HepG2 (cell line): ENCODE results near the gene DLEC1. TPM values are rescaled to one million over a fixed set of nuclear protein-coding genes. Genes with fewer than 3 reads are reported as not detected.

Experiments used
- AHR ChIP-seq: IDR thresholded peaks from 2 replicates; pipeline ENCODE4 v1.6.1; 2018; ENCODE audit warnings: missing genetic modification reagents, missing compliant biosample characterization
- BRD4 ChIP-seq: sonication (generic); formaldehyde crosslinking; IDR thresholded peaks from 2 replicates; pipeline ENCODE4 v1.4.0; 2020; ENCODE audit warnings: missing genetic modification reagents
- ETV5 ChIP-seq: IDR thresholded peaks from 2 replicates; pipeline ENCODE4 v1.6.1; 2018; ENCODE audit warnings: missing biosample characterization, missing genetic modification reagents, inconsistent platforms, borderline replicate concordance
- ETV6 ChIP-seq: sonication (generic); formaldehyde crosslinking; conservative IDR thresholded peaks from 2 replicates; pipeline ENCODE4 v1.4.0; 2020; ENCODE audit warnings: missing genetic modification reagents
- GATAD2A ChIP-seq: IDR thresholded peaks from 2 replicates; pipeline ENCODE4 v1.6.1; 2016
- KAT2B ChIP-seq: fragments of 150-350 bp; IDR thresholded peaks from 2 replicates; pipeline ENCODE4 v1.6.1; 2014; ENCODE audit warnings: low read depth, low read length, borderline replicate concordance
- MAZ ChIP-seq, 2 experiments: sonication (generic) in 1 of 2; formaldehyde crosslinking in 1 of 2; IDR thresholded peaks; 2 replicates each; pipeline versions ENCODE4 v1.5.0 to v1.6.1; 2012 to 2020; ENCODE audit warnings: low read depth in 2 of 2, mild to moderate bottlenecking in 2 of 2, borderline replicate concordance in 1 of 2, improper control_type of control experiment in 1 of 2, low read length in 1 of 2, missing genetic modification reagents in 1 of 2, moderate library complexity in 1 of 2
- MED8 ChIP-seq: sonication (generic); formaldehyde crosslinking; IDR thresholded peaks from 2 replicates; pipeline ENCODE4 v1.8.1; 2023; ENCODE audit warnings: mild to moderate bottlenecking, missing genetic modification reagents; ENCODE audit not compliant: insufficient replicate concordance
- NCOA2 ChIP-seq: sonication (generic); formaldehyde crosslinking; IDR thresholded peaks from 2 replicates; pipeline ENCODE4 v1.8.0; 2022; ENCODE audit warnings: inconsistent platforms
- NFATC3 ChIP-seq: sonication (generic); formaldehyde crosslinking; IDR thresholded peaks from 2 replicates; pipeline ENCODE4 v1.5.1; 2020; ENCODE audit warnings: mild to moderate bottlenecking, missing genetic modification reagents
- PREB ChIP-seq: sonication (generic); formaldehyde crosslinking; IDR thresholded peaks from 2 replicates; pipeline ENCODE4 v1.4.0; 2020; ENCODE audit warnings: missing genetic modification reagents
- SOX6 ChIP-seq, 2 experiments: fragments of 450-650 bp in 1 of 2; sonication (generic) in 1 of 2; formaldehyde crosslinking in 1 of 2; IDR thresholded peaks; 2 replicates each; pipeline versions ENCODE4 v1.4.0 to v1.6.1; 2017 to 2020; ENCODE audit warnings: antibody characterized with exemption in 1 of 2, mild to moderate bottlenecking in 1 of 2, missing genetic modification reagents in 1 of 2
- ZBTB3 ChIP-seq: sonication (generic); formaldehyde crosslinking; IDR thresholded peaks from 2 replicates; pipeline ENCODE4 v1.4.0; 2020; ENCODE audit warnings: low read depth, mild to moderate bottlenecking, moderate library complexity, missing genetic modification reagents, borderline replicate concordance
- ZBTB7B ChIP-seq: sonication (generic); formaldehyde crosslinking; IDR thresholded peaks from 2 replicates; pipeline ENCODE4 v1.4.0; 2020; ENCODE audit warnings: missing genetic modification reagents
- ZHX1 ChIP-seq: sonication (generic); formaldehyde crosslinking; IDR thresholded peaks from 2 replicates; pipeline ENCODE4 v1.8.1; 2022; ENCODE audit warnings: low read depth, mild to moderate bottlenecking, missing genetic modification reagents
- ZNF296 ChIP-seq: sonication (generic); formaldehyde crosslinking; conservative IDR thresholded peaks from 2 replicates; pipeline ENCODE4 v1.5.0; 2020; ENCODE audit warnings: mild to moderate bottlenecking, missing genetic modification reagents
- ZNF414 ChIP-seq: sonication (generic); formaldehyde crosslinking; IDR thresholded peaks from 2 replicates; pipeline ENCODE4 v1.5.0; 2020; ENCODE audit warnings: missing genetic modification reagents
- ZNF589 ChIP-seq: sonication (generic); formaldehyde crosslinking; conservative IDR thresholded peaks from 2 replicates; pipeline ENCODE4 v1.8.0; 2022; ENCODE audit warnings: mild to moderate bottlenecking, moderate library complexity, missing genetic modification reagents
- ZNF777 ChIP-seq: sonication (generic); formaldehyde crosslinking; IDR thresholded peaks from 2 replicates; pipeline ENCODE4 v1.4.0; 2020; ENCODE audit warnings: missing genetic modification reagents
- ZNF83 ChIP-seq: sonication (generic); formaldehyde crosslinking; IDR thresholded peaks from 2 replicates; pipeline ENCODE4 v1.4.0; 2020; ENCODE audit warnings: missing genetic modification reagents, mild to moderate bottlenecking, borderline replicate concordance
- ZSCAN29 ChIP-seq: sonication (generic); formaldehyde crosslinking; conservative IDR thresholded peaks from 2 replicates; pipeline ENCODE4 v1.4.0; 2020; ENCODE audit warnings: mild to moderate bottlenecking, missing genetic modification reagents
- polyA plus RNA-seq, 8 experiments: library from polyadenylated mRNA; depleted of rRNA in 3 of 8; stranded (reverse) in 7 of 8; unstranded in 1 of 8; fragments of >200 nt; fragmentation: Illumina TruSeq in 4 of 8; extraction: Trizol in 4 of 8; gene quantifications; 2 replicates each; pipeline versions ENCODE4 v1.2.1 to v1.2.3, GENCODE V29; 2011 to 2016; ENCODE audit warnings: low read depth in 4 of 8, missing spikeins in 1 of 8, mixed read lengths in 1 of 8; ENCODE audit not compliant: insufficient read depth in 1 of 8
- total RNA-seq, 5 experiments: library from RNA; depleted of rRNA; stranded (reverse); fragments of >200 nt; fragmentation: Illumina TruSeq; extraction: Trizol; gene quantifications; 2 replicates each; pipeline ENCODE4 v1.2.3, GENCODE V29; 2016; ENCODE audit warnings: low read depth in 1 of 5

Gene DLEC1
- total and polyA plus RNA-seq, 2 of the 13 experiments (the other 11 are each of a cell fraction or from before 2014, with no cell fraction given), result 0.09 TPM; not detected in 1

GRCh38 chr3:38005076-38006020, 33.7 kb upstream of the DLEC1 start (continued):
- TF ChIP-seq PREB (CRISPR knock-in tag), result no peak
- TF ChIP-seq MAZ (IDR thresholded peaks at IDR 0.05; ENCODE audit: borderline replicate concordance, low read depth, low read length), result no peak
- 0 out of 2 replicates have a peak, but pooled peaks have one; percentile 7 for TF ChIP-seq MAZ (CRISPR knock-in tag; IDR thresholded peaks at IDR 0.05; ENCODE audit: low read depth)
- TF ChIP-seq BRD4, result no peak
- no peak; the same call in 1 of the 2 replicates for TF ChIP-seq ZHX1 (CRISPR knock-in tag)
- no peak for TF ChIP-seq ETV6 (CRISPR knock-in tag)
- TF ChIP-seq NCOA2 (CRISPR knock-in tag), result peak; percentile 56
- TF ChIP-seq ZNF414 (CRISPR knock-in tag), result no peak
- TF ChIP-seq ZNF83, result peak; percentile 32; the same call in 1 of the 2 replicates
- TF ChIP-seq ZNF296 (CRISPR knock-in tag), result no peak
- TF ChIP-seq ZNF589, result no peak
- TF ChIP-seq ZBTB7B (CRISPR knock-in tag), result peak; percentile 12; the same call in 1 of the 2 replicates
- TF ChIP-seq ZBTB3 (CRISPR knock-in tag), result no peak
- peak; percentile 53 for TF ChIP-seq GATAD2A (CRISPR knock-in tag)
- TF ChIP-seq AHR (CRISPR knock-in tag), result no peak
- TF ChIP-seq ETV5 (CRISPR knock-in tag), result peak; percentile 38; the same call in 1 of the 2 replicates
- TF ChIP-seq ZNF777 (CRISPR knock-in tag), result peak; percentile 14; the same call in 1 of the 2 replicates
- TF ChIP-seq SOX6 (IDR thresholded peaks at IDR 0.05), result no peak
- peak; percentile 45; the same call in 1 of the 2 replicates for TF ChIP-seq SOX6 (CRISPR knock-in tag; IDR thresholded peaks at IDR 0.05)
- peak; percentile 94; the same call in 1 of the 2 replicates for TF ChIP-seq ZSCAN29 (CRISPR knock-in tag)
- TF ChIP-seq KAT2B, result no peak
- no peak for TF ChIP-seq MED8 (CRISPR knock-in tag)
- TF ChIP-seq NFATC3 (CRISPR knock-in tag), result no peak
